Measurements from ENCODE around the gene ZMYM4.

DNA sequence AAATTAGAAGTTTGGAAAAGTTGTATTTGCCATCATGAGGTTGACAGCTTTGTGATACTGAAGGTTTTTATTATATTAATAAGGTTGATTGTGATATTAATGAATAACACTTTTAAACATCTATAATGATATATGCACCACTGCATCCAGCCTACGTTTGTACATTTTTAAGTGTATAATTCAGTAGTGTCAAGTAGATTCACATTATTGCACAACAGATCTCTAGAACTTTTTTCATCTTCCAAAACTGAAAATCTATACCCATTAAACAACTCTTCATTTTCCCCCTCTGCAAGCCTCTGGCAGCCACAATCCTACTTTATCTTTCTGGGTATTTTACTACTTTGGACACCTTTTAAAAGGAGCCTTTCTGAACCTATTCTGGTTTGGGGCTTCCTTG, 37.2 kb upstream of the ZMYM4 start:
- TF ChIP-seq, protein P1, sequence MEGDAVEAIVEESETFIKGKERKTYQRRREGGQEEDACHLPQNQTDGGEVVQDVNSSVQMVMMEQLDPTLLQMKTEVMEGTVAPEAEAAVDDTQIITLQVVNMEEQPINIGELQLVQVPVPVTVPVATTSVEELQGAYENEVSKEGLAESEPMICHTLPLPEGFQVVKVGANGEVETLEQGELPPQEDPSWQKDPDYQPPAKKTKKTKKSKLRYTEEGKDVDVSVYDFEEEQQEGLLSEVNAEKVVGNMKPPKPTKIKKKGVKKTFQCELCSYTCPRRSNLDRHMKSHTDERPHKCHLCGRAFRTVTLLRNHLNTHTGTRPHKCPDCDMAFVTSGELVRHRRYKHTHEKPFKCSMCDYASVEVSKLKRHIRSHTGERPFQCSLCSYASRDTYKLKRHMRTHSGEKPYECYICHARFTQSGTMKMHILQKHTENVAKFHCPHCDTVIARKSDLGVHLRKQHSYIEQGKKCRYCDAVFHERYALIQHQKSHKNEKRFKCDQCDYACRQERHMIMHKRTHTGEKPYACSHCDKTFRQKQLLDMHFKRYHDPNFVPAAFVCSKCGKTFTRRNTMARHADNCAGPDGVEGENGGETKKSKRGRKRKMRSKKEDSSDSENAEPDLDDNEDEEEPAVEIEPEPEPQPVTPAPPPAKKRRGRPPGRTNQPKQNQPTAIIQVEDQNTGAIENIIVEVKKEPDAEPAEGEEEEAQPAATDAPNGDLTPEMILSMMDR (IDR thresholded peaks at IDR 0.05), result no peak
- TF ChIP-seq POLR2A (IDR thresholded peaks at IDR 0.05), result no peak
